ENCODE results near the gene ACSF2. TPM values are rescaled to one million over a fixed set of nuclear protein-coding genes. Genes with fewer than 3 reads are reported as not detected.

Gene ACSF2
- total RNA-seq, 1 donor from 2014 or later: 18.2 TPM

- H3K27me3 ChIP-seq (ENCODE audit: low read depth): no peaks in the 10 kb centered on the region
- intact Hi-C loops (cut with micrococcal nuclease): no loop called here
- H3K36me3 ChIP-seq: peaks cover 62% of the 10 kb centered on the region
- no peaks in the 10 kb centered on the region for H3K9me3 ChIP-seq (replicated peaks)
- no peak for DNase-seq
- H3K4me3 ChIP-seq: no peak overlapping the region
- H3K27ac ChIP-seq (replicated peaks): no peak overlapping the region
- H3K4me1 ChIP-seq: peaks cover 7% of the 10 kb centered on the region
- no peak for TF ChIP-seq CTCF (IDR thresholded peaks at IDR 0.05; ENCODE audit: borderline replicate concordance)
These were observed 44.1 kb upstream of the ACSF2 start for GRCh38 chr17:50381920-50382319.

- DNase-seq: no peak
- Histone ChIP-seq H3K4me1 (peaks cover 7% of the 10 kb centered on the region), H3K4me3 (no peak overlapping the region), H3K27ac (replicated peaks) (no peak overlapping the region), H3K27me3 (ENCODE audit: low read depth) (no peaks in the 10 kb centered on the region), H3K36me3 (peaks cover 72% of the 10 kb centered on the region), H3K9me3 (replicated peaks) (no peaks in the 10 kb centered on the region)
- intact Hi-C loops (cut with micrococcal nuclease): no loop called here
- no peak for TF ChIP-seq CTCF (IDR thresholded peaks at IDR 0.05; ENCODE audit: borderline replicate concordance)
These were observed 43.1 kb upstream of the ACSF2 start for GRCh38 chr17:50382931-50383330.

- Histone ChIP-seq H3K27ac (replicated peaks) (no peak overlapping the region), H3K27me3 (ENCODE audit: low read depth) (no peaks in the 10 kb centered on the region), H3K36me3 (peaks cover 99% of the 10 kb centered on the region), H3K4me1 (peaks cover 7% of the 10 kb centered on the region), H3K4me3 (no peak overlapping the region), H3K9me3 (replicated peaks) (no peaks in the 10 kb centered on the region)
- DNase-seq: no peak
- intact Hi-C loops (cut with micrococcal nuclease): no loop called here
- TF ChIP-seq CTCF (IDR thresholded peaks at IDR 0.05; ENCODE audit: borderline replicate concordance): no peak
These were observed 39.5 kb upstream of the ACSF2 start for GRCh38 chr17:50386510-50386909.

GRCh38 chr17:50388728-50389127 is 37.3 kb upstream of the ACSF2 start:
- Histone ChIP-seq H3K9me3 (replicated peaks) (no peaks in the 10 kb centered on the region), H3K27me3 (ENCODE audit: low read depth) (no peaks in the 10 kb centered on the region), H3K36me3 (peaks cover 99% of the 10 kb centered on the region), H3K27ac (replicated peaks) (no peak overlapping the region), H3K4me3 (no peak overlapping the region), H3K4me1 (no peaks in the 10 kb centered on the region)
- TF ChIP-seq CTCF (IDR thresholded peaks at IDR 0.05; ENCODE audit: borderline replicate concordance): no peak
- intact Hi-C loops (cut with micrococcal nuclease): no loop called here
- no peak for DNase-seq

GRCh38 chr17:50389534-50389933 is 36.5 kb upstream of the ACSF2 start:
- no peak for TF ChIP-seq CTCF (IDR thresholded peaks at IDR 0.05; ENCODE audit: borderline replicate concordance)
- Histone ChIP-seq H3K4me3 (no peak overlapping the region), H3K36me3 (peaks cover 99% of the 10 kb centered on the region), H3K9me3 (replicated peaks) (no peaks in the 10 kb centered on the region), H3K27ac (replicated peaks) (no peak overlapping the region), H3K4me1 (peaks cover 7% of the 10 kb centered on the region), H3K27me3 (ENCODE audit: low read depth) (no peaks in the 10 kb centered on the region)
- intact Hi-C loops (cut with micrococcal nuclease): no loop called here
- DNase-seq: no peak

- intact Hi-C loops (cut with micrococcal nuclease): no loop called here
- Histone ChIP-seq H3K9me3 (replicated peaks) (no peaks in the 10 kb centered on the region), H3K4me1 (peaks cover 36% of the 10 kb centered on the region), H3K4me3 (no peak overlapping the region), H3K36me3 (peaks cover 73% of the 10 kb centered on the region), H3K27ac (replicated peaks) (no peak overlapping the region), H3K27me3 (ENCODE audit: low read depth) (no peaks in the 10 kb centered on the region)
- DNase-seq: no peak
- TF ChIP-seq CTCF (IDR thresholded peaks at IDR 0.05; ENCODE audit: borderline replicate concordance): no peak
These were observed 33.4 kb upstream of the ACSF2 start for GRCh38 chr17:50392621-50393020.

Data from left ventricle myocardium inferior (tissue), 1 donor.